VCaP (cell line): Measurements from ENCODE around the gene TRNP1.

Experiments used
- H3K27ac ChIP-seq: fragments of 450-650 bp; 2 replicates; pipeline ENCODE4 v1.5.1; 2017
- TF ChIP-seq, protein P1 (sequence below): fragments of 450-650 bp; conservative IDR thresholded peaks from 2 replicates; pipeline ENCODE4 v1.5.1; 2017; ENCODE audit warnings: mild to moderate bottlenecking, moderate library complexity

The TRNP1 gene

DNA sequence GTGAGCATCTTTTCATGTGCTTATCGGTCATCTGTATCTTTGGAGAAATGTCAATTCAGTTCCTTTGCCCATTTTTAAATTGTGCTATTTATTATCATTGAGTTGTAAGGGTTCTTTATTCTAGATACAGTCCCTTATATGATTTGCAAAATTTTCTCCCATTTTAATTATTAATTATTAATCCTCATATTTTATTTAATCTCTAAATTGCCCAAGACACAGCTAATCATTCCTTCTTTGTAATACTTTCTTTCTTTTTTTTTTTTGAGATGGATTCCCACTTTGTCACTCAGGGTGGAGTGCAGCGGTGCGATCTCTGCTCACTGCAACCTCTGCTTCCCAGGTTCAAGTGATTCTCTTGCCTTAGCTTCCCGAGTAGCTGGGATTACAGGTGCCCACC is 32.2 kb downstream of the TRNP1 start:
- H3K27ac ChIP-seq = no peak overlapping the region
- TF ChIP-seq, protein P1, sequence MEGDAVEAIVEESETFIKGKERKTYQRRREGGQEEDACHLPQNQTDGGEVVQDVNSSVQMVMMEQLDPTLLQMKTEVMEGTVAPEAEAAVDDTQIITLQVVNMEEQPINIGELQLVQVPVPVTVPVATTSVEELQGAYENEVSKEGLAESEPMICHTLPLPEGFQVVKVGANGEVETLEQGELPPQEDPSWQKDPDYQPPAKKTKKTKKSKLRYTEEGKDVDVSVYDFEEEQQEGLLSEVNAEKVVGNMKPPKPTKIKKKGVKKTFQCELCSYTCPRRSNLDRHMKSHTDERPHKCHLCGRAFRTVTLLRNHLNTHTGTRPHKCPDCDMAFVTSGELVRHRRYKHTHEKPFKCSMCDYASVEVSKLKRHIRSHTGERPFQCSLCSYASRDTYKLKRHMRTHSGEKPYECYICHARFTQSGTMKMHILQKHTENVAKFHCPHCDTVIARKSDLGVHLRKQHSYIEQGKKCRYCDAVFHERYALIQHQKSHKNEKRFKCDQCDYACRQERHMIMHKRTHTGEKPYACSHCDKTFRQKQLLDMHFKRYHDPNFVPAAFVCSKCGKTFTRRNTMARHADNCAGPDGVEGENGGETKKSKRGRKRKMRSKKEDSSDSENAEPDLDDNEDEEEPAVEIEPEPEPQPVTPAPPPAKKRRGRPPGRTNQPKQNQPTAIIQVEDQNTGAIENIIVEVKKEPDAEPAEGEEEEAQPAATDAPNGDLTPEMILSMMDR = no peak

DNA sequence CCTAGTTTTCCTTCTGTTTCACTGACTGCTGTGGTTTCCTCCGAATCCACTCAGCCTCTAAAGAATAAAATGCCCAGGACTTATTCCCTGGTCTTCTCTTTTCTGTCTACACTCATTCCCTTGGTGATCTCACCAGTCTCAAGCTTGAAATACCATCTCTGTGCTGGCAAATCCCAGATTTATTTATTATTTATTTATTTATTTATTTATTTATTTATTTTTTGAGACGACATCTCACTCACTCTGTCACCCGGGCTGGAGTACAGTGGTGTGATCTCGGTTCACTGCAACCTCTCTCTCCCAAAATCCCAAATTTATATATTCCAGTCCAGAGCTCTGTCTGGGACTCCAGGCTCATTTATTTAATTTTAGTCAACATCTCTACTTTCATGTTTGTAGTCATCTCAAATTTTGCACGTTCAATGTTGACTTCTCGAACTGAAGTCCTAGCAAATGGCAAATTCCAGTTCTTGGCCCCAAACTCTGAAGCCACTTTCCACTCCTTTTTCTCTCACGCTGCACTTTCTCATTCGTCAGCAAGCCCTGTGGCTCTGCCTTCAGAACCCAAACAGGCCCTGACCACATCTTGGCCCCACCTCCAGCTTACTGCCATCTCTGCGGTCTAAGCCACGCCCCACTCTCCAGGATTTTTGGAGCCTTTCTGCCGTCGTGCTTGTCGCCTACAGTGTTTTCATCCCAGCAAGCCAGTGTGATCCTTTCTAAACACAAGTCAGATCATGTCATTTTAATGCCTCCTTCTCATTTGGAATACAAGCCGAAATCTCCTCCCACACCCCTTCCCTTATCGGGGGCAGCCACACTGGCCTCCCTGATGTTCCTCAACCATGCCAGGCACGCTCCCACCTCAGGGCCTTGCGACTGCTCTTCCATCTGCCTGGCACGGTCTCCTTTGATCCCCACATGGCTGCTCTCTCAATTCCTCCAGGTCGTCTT is 33.4 kb downstream of the TRNP1 start:
- TF ChIP-seq, protein P1 = no peak
- peak overlapping the region; percentile 58; the same call in 1 of the 2 replicates for H3K27ac ChIP-seq

DNA sequence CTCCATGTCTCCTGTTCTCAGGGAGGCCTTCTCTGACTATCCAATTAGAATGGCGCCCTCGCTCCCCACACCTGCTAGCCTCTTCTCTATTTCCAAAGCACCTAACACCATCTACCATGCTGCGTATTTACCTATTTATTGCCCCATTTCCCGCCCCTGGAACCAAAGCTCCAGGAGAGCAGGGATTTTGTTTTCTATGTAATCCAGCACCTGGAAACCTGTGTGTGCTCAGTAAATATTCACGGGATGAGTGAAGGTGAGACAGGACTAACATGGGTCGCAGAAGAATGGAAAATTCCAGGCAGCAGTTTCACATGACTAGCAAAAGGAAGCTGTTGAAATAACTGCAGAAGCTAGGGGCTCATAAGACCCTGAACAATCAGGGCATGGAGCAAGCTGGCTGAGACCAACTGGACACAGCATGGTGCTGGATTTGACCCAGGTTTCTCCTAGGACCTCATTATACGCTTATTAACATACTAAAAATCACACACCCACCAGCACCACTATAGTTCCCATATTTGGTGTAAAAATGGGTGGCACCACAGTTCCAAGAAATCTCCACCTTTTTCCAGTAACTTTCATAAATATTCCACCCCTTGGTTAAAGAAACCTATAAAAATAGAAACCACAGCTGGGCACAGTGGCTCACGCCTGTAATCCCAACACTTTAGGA is 34.2 kb downstream of the TRNP1 start:
- peak overlapping the region; percentile 58; the same call in 1 of the 2 replicates for H3K27ac ChIP-seq
- TF ChIP-seq, protein P1 = no peak

DNA sequence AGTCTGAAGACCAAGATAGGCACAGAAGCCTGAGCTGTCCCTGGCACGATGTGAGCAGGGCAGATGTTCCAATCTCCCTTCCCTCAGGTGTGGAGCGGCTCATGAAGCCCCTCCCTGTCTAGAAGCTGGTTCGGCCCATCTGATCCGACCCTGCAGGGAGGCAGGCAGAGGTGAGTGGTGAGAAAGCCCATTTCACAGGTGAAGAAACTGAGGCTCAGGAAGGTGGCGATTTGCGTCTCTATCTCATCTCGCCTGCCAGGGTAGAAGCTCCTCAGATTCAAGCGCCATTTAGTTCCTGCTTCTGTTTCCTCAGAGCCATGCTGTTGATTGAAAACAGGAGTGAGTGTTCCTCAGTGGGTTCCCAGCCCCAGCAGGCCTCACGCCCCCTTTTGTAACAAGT is 36.0 kb downstream of the TRNP1 start:
- H3K27ac ChIP-seq = no peak overlapping the region
- TF ChIP-seq, protein P1 = no peak

DNA sequence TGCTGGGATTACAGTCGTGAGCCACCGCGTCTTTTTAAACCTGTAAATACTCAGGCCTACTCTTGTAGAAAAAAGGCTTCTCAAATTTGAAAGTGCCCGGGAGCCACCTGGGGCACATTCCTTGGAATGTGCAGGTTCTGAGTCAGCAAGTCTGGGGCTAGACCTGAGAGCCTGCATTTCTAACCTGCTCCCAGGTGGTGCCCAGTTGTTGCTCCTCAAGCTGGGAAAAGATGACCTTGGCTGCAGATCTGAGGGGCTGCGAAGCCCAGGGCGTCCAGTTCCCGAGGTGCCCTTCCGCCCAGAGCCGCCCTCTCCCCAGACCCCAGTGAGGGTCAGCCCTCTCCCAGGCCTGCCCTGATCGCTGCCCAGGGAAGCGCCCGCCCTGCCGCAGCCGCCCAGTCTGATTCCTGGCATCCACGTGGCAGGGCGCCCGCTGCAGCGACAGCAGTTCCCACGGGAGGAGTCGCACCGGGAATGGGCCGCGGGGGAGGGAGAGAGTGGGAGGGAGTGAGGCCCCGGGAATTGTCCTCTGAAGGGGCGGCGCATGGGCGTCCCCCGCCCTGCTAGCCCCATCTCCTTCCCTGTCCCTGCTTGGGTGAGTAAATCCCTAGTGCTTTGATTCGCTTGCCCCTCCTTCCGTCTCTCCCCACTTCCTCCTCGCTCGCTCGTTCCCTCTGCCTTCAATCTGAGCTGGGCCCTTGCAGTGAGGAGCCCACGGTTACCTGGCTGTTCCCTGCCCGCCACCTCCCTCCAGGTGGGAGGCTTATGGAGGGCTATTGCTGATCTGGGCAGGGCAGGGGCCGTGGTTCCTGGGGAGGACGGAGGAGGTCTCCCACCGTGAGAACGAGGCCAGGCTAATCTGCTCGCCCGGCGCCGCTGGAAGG is 38.0 kb downstream of the TRNP1 start:
- H3K27ac ChIP-seq = no peak overlapping the region

DNA sequence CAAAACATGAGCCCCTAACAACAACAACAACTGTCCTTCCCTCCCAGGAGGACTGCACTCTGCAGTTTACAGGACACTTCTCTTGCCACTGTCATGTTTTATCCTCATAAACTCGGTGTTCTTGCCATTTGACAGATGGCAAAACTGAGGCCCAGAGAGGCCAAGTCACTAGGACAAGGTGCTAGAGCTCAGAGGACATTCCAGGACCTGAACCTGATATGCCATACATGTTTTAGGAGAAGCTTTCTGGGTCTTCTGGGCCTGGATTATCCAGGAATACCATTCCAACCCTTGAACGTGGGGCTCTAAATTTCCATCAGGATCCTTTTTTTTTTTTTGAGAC is 38.6 kb downstream of the TRNP1 start:
- TF ChIP-seq, protein P1 = no peak
- H3K27ac ChIP-seq = no peak overlapping the region

More for the DNA sequence above, 38.0 kb downstream of the TRNP1 start:
- TF ChIP-seq, protein P1 = no peak
